GM23338 (cell line): Measurements from ENCODE around the gene SLIT1. TPM values are rescaled to one million over a fixed set of nuclear protein-coding genes. Genes with fewer than 3 reads are reported as not detected.

ENCODE experiments used
- EZH2phosphoT487 ChIP-seq: fragments of 200-600 bp; sonication (generic); IDR thresholded peaks from one replicate; pipeline ENCODE4 v1.8.1; 2018; ENCODE audit warnings: antibody characterized with exemption; ENCODE audit not compliant: unreplicated experiment
- POLR2AphosphoS5 ChIP-seq: IDR thresholded peaks from 2 replicates; pipeline ENCODE4 v1.6.1; 2016; ENCODE audit warnings: antibody characterized with exemption, low read depth
- STAT1 ChIP-seq: IDR thresholded peaks from one replicate; pipeline ENCODE4 v1.6.1; 2016; ENCODE audit warnings: antibody characterized with exemption; ENCODE audit not compliant: unreplicated experiment
- ZNF114 ChIP-seq: fragments of 250-450 bp; sonication (Bioruptor Pico); IDR thresholded peaks from 2 replicates; pipeline ENCODE4 v1.5.0; 2020; ENCODE audit warnings: mild to moderate bottlenecking, moderate library complexity
- polyA plus RNA-seq: library from polyadenylated mRNA; unstranded; fragments of >200 nt; fragmentation: Nextera tagmentation; extraction: Ambion mirVana; gene quantifications from 2 replicates; pipeline ENCODE4 v1.2.1, GENCODE V29; 2016
- total RNA-seq: library from RNA; depleted of rRNA; stranded (reverse); fragments of >200 nt; shearing (Covaris generic); gene quantifications from 2 replicates; pipeline ENCODE4 v1.2.3, GENCODE V29; 2014
- TF ChIP-seq, protein P1 (sequence below): fragments of 250-450 bp; sonication (Bioruptor Pico); IDR thresholded peaks from 2 replicates; pipeline ENCODE4 v1.5.0; 2020; ENCODE audit warnings: mild to moderate bottlenecking, moderate library complexity
- TF ChIP-seq, protein P2 (sequence below), 2 experiments: fragments of 200-600 bp in 1 of 2; sonication (generic) in 1 of 2; conservative IDR thresholded peaks; 2 replicates each; pipeline versions ENCODE4 v1.5.1 to v1.6.1; 2016 to 2017; ENCODE audit warnings: antibody characterized with exemption in 2 of 2, low read depth in 2 of 2, mild to moderate bottlenecking in 2 of 2, moderate library complexity in 1 of 2
- TF ChIP-seq, protein P3 (sequence below): IDR thresholded peaks from 2 replicates; pipeline ENCODE4 v1.6.1; 2016; ENCODE audit warnings: antibody characterized with exemption

The SLIT1 gene
- total and polyA plus RNA-seq, 2 experiments from 2014 or later = 0.76 to 1.7 TPM

- TF ChIP-seq, protein P1, sequence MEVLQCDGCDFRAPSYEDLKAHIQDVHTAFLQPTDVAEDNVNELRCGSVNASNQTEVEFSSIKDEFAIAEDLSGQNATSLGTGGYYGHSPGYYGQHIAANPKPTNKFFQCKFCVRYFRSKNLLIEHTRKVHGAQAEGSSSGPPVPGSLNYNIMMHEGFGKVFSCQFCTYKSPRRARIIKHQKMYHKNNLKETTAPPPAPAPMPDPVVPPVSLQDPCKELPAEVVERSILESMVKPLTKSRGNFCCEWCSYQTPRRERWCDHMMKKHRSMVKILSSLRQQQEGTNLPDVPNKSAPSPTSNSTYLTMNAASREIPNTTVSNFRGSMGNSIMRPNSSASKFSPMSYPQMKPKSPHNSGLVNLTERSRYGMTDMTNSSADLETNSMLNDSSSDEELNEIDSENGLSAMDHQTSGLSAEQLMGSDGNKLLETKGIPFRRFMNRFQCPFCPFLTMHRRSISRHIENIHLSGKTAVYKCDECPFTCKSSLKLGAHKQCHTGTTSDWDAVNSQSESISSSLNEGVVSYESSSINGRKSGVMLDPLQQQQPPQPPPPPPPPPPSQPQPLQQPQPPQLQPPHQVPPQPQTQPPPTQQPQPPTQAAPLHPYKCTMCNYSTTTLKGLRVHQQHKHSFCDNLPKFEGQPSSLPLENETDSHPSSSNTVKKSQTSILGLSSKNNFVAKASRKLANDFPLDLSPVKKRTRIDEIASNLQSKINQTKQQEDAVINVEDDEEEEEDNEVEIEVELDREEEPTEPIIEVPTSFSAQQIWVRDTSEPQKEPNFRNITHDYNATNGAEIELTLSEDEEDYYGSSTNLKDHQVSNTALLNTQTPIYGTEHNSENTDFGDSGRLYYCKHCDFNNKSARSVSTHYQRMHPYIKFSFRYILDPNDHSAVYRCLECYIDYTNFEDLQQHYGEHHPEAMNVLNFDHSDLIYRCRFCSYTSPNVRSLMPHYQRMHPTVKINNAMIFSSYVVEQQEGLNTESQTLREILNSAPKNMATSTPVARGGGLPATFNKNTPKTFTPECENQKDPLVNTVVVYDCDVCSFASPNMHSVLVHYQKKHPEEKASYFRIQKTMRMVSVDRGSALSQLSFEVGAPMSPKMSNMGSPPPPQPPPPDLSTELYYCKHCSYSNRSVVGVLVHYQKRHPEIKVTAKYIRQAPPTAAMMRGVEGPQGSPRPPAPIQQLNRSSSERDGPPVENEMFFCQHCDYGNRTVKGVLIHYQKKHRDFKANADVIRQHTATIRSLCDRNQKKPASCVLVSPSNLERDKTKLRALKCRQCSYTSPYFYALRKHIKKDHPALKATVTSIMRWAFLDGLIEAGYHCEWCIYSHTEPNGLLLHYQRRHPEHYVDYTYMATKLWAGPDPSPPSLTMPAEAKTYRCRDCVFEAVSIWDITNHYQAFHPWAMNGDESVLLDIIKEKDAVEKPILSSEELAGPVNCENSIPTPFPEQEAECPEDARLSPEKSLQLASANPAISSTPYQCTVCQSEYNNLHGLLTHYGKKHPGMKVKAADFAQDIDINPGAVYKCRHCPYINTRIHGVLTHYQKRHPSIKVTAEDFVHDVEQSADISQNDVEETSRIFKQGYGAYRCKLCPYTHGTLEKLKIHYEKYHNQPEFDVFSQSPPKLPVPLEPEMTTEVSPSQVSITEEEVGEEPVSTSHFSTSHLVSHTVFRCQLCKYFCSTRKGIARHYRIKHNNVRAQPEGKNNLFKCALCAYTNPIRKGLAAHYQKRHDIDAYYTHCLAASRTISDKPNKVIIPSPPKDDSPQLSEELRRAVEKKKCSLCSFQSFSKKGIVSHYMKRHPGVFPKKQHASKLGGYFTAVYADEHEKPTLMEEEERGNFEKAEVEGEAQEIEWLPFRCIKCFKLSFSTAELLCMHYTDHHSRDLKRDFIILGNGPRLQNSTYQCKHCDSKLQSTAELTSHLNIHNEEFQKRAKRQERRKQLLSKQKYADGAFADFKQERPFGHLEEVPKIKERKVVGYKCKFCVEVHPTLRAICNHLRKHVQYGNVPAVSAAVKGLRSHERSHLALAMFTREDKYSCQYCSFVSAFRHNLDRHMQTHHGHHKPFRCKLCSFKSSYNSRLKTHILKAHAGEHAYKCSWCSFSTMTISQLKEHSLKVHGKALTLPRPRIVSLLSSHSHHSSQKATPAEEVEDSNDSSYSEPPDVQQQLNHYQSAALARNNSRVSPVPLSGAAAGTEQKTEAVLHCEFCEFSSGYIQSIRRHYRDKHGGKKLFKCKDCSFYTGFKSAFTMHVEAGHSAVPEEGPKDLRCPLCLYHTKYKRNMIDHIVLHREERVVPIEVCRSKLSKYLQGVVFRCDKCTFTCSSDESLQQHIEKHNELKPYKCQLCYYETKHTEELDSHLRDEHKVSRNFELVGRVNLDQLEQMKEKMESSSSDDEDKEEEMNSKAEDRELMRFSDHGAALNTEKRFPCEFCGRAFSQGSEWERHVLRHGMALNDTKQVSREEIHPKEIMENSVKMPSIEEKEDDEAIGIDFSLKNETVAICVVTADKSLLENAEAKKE (CRISPR knock-in tag) = no peak
- TF ChIP-seq, protein P2, sequence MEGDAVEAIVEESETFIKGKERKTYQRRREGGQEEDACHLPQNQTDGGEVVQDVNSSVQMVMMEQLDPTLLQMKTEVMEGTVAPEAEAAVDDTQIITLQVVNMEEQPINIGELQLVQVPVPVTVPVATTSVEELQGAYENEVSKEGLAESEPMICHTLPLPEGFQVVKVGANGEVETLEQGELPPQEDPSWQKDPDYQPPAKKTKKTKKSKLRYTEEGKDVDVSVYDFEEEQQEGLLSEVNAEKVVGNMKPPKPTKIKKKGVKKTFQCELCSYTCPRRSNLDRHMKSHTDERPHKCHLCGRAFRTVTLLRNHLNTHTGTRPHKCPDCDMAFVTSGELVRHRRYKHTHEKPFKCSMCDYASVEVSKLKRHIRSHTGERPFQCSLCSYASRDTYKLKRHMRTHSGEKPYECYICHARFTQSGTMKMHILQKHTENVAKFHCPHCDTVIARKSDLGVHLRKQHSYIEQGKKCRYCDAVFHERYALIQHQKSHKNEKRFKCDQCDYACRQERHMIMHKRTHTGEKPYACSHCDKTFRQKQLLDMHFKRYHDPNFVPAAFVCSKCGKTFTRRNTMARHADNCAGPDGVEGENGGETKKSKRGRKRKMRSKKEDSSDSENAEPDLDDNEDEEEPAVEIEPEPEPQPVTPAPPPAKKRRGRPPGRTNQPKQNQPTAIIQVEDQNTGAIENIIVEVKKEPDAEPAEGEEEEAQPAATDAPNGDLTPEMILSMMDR (conservative IDR thresholded peaks at IDR 0.05; ENCODE audit: low read depth in 2 of 2) = no peak
- TF ChIP-seq POLR2AphosphoS5 (no peak), STAT1 (no peak), EZH2phosphoT487 (no peak), ZNF114 (CRISPR knock-in tag) (no peak)
- TF ChIP-seq, protein P3, sequence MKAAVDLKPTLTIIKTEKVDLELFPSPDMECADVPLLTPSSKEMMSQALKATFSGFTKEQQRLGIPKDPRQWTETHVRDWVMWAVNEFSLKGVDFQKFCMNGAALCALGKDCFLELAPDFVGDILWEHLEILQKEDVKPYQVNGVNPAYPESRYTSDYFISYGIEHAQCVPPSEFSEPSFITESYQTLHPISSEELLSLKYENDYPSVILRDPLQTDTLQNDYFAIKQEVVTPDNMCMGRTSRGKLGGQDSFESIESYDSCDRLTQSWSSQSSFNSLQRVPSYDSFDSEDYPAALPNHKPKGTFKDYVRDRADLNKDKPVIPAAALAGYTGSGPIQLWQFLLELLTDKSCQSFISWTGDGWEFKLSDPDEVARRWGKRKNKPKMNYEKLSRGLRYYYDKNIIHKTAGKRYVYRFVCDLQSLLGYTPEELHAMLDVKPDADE = no peak
Measured at GRCh38 chr10:97229322-97230015, 43.7 kb upstream of the SLIT1 start (continued).
